Measurements from ENCODE around the gene TJP1.

Gene TJP1

GRCh38 chr15:29805708-29806104 lies 16.6 kb downstream of the TJP1 start:
- no peak overlapping the region for H3K18ac ChIP-seq (ENCODE audit: low read length)
- H4K12ac ChIP-seq (ENCODE audit: low read depth, low read length) = no peak overlapping the region
- no peak overlapping the region for H4K8ac ChIP-seq (ENCODE audit: low read depth, low read length)
- no peak overlapping the region for H3K23ac ChIP-seq (ENCODE audit: low read length)
- no peak for DNase-seq
- no peaks in the 10 kb centered on the region for H3K79me1 ChIP-seq (ENCODE audit: low read length)
- H3K27ac ChIP-seq (ENCODE audit: low read depth, low read length) = no peak overlapping the region
- H3K27me3 ChIP-seq (ENCODE audit: insufficient read depth, low read length) = no peaks in the 10 kb centered on the region
- H3K9ac ChIP-seq (ENCODE audit: low read length) = no peak overlapping the region
- H2BK5ac ChIP-seq (ENCODE audit: low read depth, low read length, poor library complexity) = no peak overlapping the region
- no peak overlapping the region for H3K4me2 ChIP-seq (ENCODE audit: low read length)
- H3K36me3 ChIP-seq (ENCODE audit: control insufficient read depth in 1 of 2, insufficient read depth in 2 of 2, low read length in 2 of 2) = no peaks in the 10 kb centered on the region
- no peak overlapping the region for H3K4me3 ChIP-seq (ENCODE audit: low read depth, low read length)
- no peak overlapping the region for H2AFZ ChIP-seq (ENCODE audit: insufficient read depth, low read length, poor library complexity)
- peaks cover 0 to 3% of the 10 kb centered on the region in 2 experiments for H3K4me1 ChIP-seq (ENCODE audit: control insufficient read depth in 1 of 2, insufficient read depth in 2 of 2, low read length in 2 of 2)
- H2AK5ac ChIP-seq (ENCODE audit: low read length) = no peak overlapping the region
- no peak overlapping the region for H3K14ac ChIP-seq (ENCODE audit: low read length)
- WGBS (ENCODE audit: extremely low coverage, insufficient coverage, insufficient read length) = no CpG with 5 or more reads among the region's 4 CpGs
- H3K9me3 ChIP-seq (ENCODE audit: insufficient read depth, low read depth, low read length) = no peaks in the 10 kb centered on the region
- H4K91ac ChIP-seq (ENCODE audit: low read depth, low read length) = no peak overlapping the region
- no peak overlapping the region for H2BK12ac ChIP-seq (ENCODE audit: low read length)
- H3K4ac ChIP-seq (ENCODE audit: low read depth, low read length) = peak overlapping the region; percentile 34
- H3K79me2 ChIP-seq (ENCODE audit: control insufficient read depth, insufficient read depth, low read length, poor library complexity) = no peaks in the 10 kb centered on the region
- H2BK120ac ChIP-seq (ENCODE audit: insufficient read depth, low read length, poor library complexity) = no peak overlapping the region

GRCh38 chr15:29805043-29805707 lies 17.1 kb downstream of the TJP1 start:
- H3K27ac ChIP-seq (ENCODE audit: low read depth, low read length) = no peak overlapping the region
- no peak overlapping the region for H2AK5ac ChIP-seq (ENCODE audit: low read length)
- H3K9ac ChIP-seq (ENCODE audit: low read length) = no peak overlapping the region
- no peak overlapping the region for H3K23ac ChIP-seq (ENCODE audit: low read length)
- H3K36me3 ChIP-seq (ENCODE audit: control insufficient read depth in 1 of 2, insufficient read depth in 2 of 2, low read length in 2 of 2) = no peaks in the 10 kb centered on the region
- no peak overlapping the region for H3K18ac ChIP-seq (ENCODE audit: low read length)
- H4K12ac ChIP-seq (ENCODE audit: low read depth, low read length) = no peak overlapping the region
- no peak overlapping the region for H3K4me3 ChIP-seq (ENCODE audit: low read depth, low read length)
- H3K79me1 ChIP-seq (ENCODE audit: low read length) = no peaks in the 10 kb centered on the region
- no CpG with 5 or more reads among the region's 1 CpG for WGBS (ENCODE audit: extremely low coverage, insufficient coverage, insufficient read length)
- H3K4ac ChIP-seq (ENCODE audit: low read depth, low read length) = peak overlapping the region; percentile 73
- no peak overlapping the region for H2AFZ ChIP-seq (ENCODE audit: insufficient read depth, low read length, poor library complexity)
- DNase-seq = no peak
- H3K4me1 ChIP-seq (ENCODE audit: control insufficient read depth in 1 of 2, insufficient read depth in 2 of 2, low read length in 2 of 2) = peaks cover 0 to 3% of the 10 kb centered on the region in 2 experiments
- no peak overlapping the region for H4K8ac ChIP-seq (ENCODE audit: low read depth, low read length)
- H3K27me3 ChIP-seq (ENCODE audit: insufficient read depth, low read length) = no peaks in the 10 kb centered on the region
- H2BK12ac ChIP-seq (ENCODE audit: low read length) = no peak overlapping the region
- H2BK120ac ChIP-seq (ENCODE audit: insufficient read depth, low read length, poor library complexity) = no peak overlapping the region
- no peak overlapping the region for H2BK5ac ChIP-seq (ENCODE audit: low read depth, low read length, poor library complexity)
- H4K91ac ChIP-seq (ENCODE audit: low read depth, low read length) = no peak overlapping the region
- H3K4me2 ChIP-seq (ENCODE audit: low read length) = no peak overlapping the region
- H3K9me3 ChIP-seq (ENCODE audit: insufficient read depth, low read depth, low read length) = no peaks in the 10 kb centered on the region
- no peak overlapping the region for H3K14ac ChIP-seq (ENCODE audit: low read length)
- no peaks in the 10 kb centered on the region for H3K79me2 ChIP-seq (ENCODE audit: control insufficient read depth, insufficient read depth, low read length, poor library complexity)

DNA sequence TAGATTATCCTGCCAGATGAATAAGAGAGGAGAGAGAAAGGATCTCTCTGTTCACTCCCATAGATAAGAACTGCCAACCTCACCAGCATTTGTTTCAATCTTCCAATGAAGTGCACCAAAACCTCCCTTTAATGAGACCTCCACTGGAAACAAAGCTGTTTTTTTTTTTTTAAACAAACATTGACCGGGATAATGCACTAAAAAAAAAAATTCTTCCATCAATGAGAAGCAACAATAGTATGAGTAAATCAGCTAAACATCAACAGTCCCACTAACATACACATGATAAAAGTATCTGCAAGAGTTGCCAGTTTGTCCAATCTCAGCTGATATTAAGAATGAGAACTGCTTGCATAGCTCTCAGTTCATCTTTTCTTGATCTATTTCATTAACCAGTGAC lies 19.9 kb downstream of the TJP1 start:
- WGBS (ENCODE audit: extremely low coverage, insufficient coverage, insufficient read length) = no CpG with 5 or more reads among the region's 1 CpG
- H3K9me3 ChIP-seq (ENCODE audit: insufficient read depth, low read depth, low read length) = no peaks in the 10 kb centered on the region
- H3K79me2 ChIP-seq (ENCODE audit: control insufficient read depth, insufficient read depth, low read length, poor library complexity) = no peaks in the 10 kb centered on the region
- no peak overlapping the region for H4K8ac ChIP-seq (ENCODE audit: low read depth, low read length)
- no peak overlapping the region for H4K12ac ChIP-seq (ENCODE audit: low read depth, low read length)
- peaks cover 0 to 3% of the 10 kb centered on the region in 2 experiments for H3K4me1 ChIP-seq (ENCODE audit: control insufficient read depth in 1 of 2, insufficient read depth in 2 of 2, low read length in 2 of 2)
- H2AK5ac ChIP-seq (ENCODE audit: low read length) = no peak overlapping the region
- no peak overlapping the region for H4K91ac ChIP-seq (ENCODE audit: low read depth, low read length)
- DNase-seq = no peak
- no peak overlapping the region for H3K18ac ChIP-seq (ENCODE audit: low read length)
- no peak overlapping the region for H2BK5ac ChIP-seq (ENCODE audit: low read depth, low read length, poor library complexity)
- no peak overlapping the region for H2AFZ ChIP-seq (ENCODE audit: insufficient read depth, low read length, poor library complexity)
- no peak overlapping the region for H3K27ac ChIP-seq (ENCODE audit: low read depth, low read length)
- H3K23ac ChIP-seq (ENCODE audit: low read length) = no peak overlapping the region
- H2BK12ac ChIP-seq (ENCODE audit: low read length) = no peak overlapping the region
- no peak overlapping the region for H3K9ac ChIP-seq (ENCODE audit: low read length)
- no peak overlapping the region for H3K4me2 ChIP-seq (ENCODE audit: low read length)
- H3K27me3 ChIP-seq (ENCODE audit: insufficient read depth, low read length) = no peaks in the 10 kb centered on the region
- H3K4ac ChIP-seq (ENCODE audit: low read depth, low read length) = peak overlapping the region; percentile 83
- H3K14ac ChIP-seq (ENCODE audit: low read length) = no peak overlapping the region
- peaks cover 0 to 2% of the 10 kb centered on the region in 2 experiments for H3K36me3 ChIP-seq (ENCODE audit: control insufficient read depth in 1 of 2, insufficient read depth in 2 of 2, low read length in 2 of 2)
- no peak overlapping the region for H3K4me3 ChIP-seq (ENCODE audit: low read depth, low read length)
- H2BK120ac ChIP-seq (ENCODE audit: insufficient read depth, low read length, poor library complexity) = no peak overlapping the region
- no peaks in the 10 kb centered on the region for H3K79me1 ChIP-seq (ENCODE audit: low read length)

DNA sequence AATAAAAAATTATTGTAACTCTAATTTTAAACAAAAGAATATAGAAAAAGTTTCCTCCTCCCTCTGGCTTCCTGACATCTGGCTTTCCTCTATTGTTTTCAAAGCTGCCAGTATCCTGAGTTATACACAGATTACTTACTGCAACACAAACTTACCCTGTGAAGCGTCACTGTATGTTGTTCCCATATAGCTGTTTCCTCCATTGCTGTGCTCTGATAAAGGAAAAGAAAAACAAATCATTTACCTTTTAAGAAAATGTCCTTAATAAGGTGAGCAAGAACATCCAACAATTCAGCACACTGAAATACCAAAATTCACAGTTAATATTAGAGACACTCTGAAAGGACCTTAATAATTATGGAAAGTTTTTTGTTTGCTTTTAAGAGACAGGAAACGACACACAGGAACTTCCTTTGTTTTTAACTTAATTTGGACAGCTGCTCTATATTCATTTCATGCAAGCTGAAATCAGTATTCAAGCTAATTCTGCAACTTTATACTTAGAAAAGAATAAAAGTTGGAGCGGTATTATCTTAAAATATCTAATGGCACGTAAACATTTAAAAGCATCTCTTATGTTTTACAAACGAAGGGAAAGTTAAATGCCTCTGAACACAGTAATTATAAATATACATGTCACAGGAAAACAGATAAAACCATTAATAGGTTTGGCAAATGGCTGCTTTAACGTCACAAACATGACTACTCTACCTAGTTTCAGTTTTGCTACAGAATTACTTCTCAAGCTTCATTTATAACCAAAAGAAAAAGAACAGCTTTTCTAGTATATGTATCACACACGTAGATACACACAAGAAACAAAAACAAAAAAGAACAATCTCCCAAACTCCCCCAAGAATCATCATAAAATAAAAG lies 21.5 kb downstream of the TJP1 start:
- H4K8ac ChIP-seq (ENCODE audit: low read depth, low read length) = no peak overlapping the region
- no peaks in the 10 kb centered on the region for H3K27me3 ChIP-seq (ENCODE audit: insufficient read depth, low read length)
- H4K12ac ChIP-seq (ENCODE audit: low read depth, low read length) = no peak overlapping the region
- peaks cover 0 to 3% of the 10 kb centered on the region in 2 experiments for H3K4me1 ChIP-seq (ENCODE audit: control insufficient read depth in 1 of 2, insufficient read depth in 2 of 2, low read length in 2 of 2)
- H2AK5ac ChIP-seq (ENCODE audit: low read length) = no peak overlapping the region
- H3K9me3 ChIP-seq (ENCODE audit: insufficient read depth, low read depth, low read length) = no peaks in the 10 kb centered on the region
- no peak overlapping the region for H2AFZ ChIP-seq (ENCODE audit: insufficient read depth, low read length, poor library complexity)
- H3K23ac ChIP-seq (ENCODE audit: low read length) = no peak overlapping the region
- H3K4me2 ChIP-seq (ENCODE audit: low read length) = no peak overlapping the region
- H3K4ac ChIP-seq (ENCODE audit: low read depth, low read length) = no peak overlapping the region
- no peak overlapping the region for H4K91ac ChIP-seq (ENCODE audit: low read depth, low read length)
- H3K27ac ChIP-seq (ENCODE audit: low read depth, low read length) = no peak overlapping the region
- H3K4me3 ChIP-seq (ENCODE audit: low read depth, low read length) = no peak overlapping the region
- no peaks in the 10 kb centered on the region for H3K79me1 ChIP-seq (ENCODE audit: low read length)
- H3K36me3 ChIP-seq (ENCODE audit: control insufficient read depth in 1 of 2, insufficient read depth in 2 of 2, low read length in 2 of 2) = peaks cover 0 to 2% of the 10 kb centered on the region in 2 experiments
- H2BK120ac ChIP-seq (ENCODE audit: insufficient read depth, low read length, poor library complexity) = no peak overlapping the region
- no peak overlapping the region for H3K14ac ChIP-seq (ENCODE audit: low read length)
- H3K18ac ChIP-seq (ENCODE audit: low read length) = no peak overlapping the region
- H3K9ac ChIP-seq (ENCODE audit: low read length) = no peak overlapping the region
- no peak for DNase-seq
- H3K79me2 ChIP-seq (ENCODE audit: control insufficient read depth, insufficient read depth, low read length, poor library complexity) = no peaks in the 10 kb centered on the region
- H2BK12ac ChIP-seq (ENCODE audit: low read length) = no peak overlapping the region
- WGBS (ENCODE audit: extremely low coverage, insufficient coverage, insufficient read length) = no CpG with 5 or more reads among the region's 7 CpGs
- H2BK5ac ChIP-seq (ENCODE audit: low read depth, low read length, poor library complexity) = no peak overlapping the region

All from trophoblast cell (in vitro differentiated cells and primary cell).